Transverse colon (tissue), 3 donors: ENCODE data around the gene NAALADL2.

Experiments
- EP300 ChIP-seq: sonication (generic); formaldehyde crosslinking; IDR thresholded peaks from one replicate; pipeline ENCODE4 v1.6.1; 2017; ENCODE audit warnings: antibody characterized with exemption, low read depth
- TF ChIP-seq, protein P1 (sequence below), 5 experiments: fragments of 200-600 bp in 3 of 5; fragments of 450-650 bp in 2 of 5; sonication (generic) in 3 of 5; IDR thresholded peaks; 1 replicate in 2 of 5; 2 replicates in 3 of 5; pipeline ENCODE4 v1.5.1; 2016 to 2017; ENCODE audit warnings: antibody characterized with exemption in 5 of 5, inconsistent platforms in 3 of 5, mild to moderate bottlenecking in 2 of 5, moderate library complexity in 1 of 5

DNA sequence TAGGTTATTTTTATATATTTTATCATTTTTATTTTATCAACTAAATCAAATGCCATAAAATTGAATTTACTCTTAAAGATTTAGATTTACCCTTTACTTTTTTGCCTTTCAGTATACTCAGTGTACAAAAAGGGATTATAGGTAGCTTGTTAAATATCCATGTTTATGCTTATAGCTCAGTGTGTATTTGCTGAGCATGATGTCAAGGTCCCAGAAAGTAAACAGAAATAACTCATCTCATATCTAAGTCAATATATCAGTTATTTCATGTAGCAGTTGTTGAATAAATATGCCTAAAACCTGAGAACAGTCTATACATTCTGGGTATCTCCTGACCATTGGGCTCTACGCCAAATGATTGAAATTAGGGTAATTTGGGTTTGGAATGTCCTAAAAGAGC, 693.8 kb downstream of the NAALADL2 start:
- TF ChIP-seq, protein P1, sequence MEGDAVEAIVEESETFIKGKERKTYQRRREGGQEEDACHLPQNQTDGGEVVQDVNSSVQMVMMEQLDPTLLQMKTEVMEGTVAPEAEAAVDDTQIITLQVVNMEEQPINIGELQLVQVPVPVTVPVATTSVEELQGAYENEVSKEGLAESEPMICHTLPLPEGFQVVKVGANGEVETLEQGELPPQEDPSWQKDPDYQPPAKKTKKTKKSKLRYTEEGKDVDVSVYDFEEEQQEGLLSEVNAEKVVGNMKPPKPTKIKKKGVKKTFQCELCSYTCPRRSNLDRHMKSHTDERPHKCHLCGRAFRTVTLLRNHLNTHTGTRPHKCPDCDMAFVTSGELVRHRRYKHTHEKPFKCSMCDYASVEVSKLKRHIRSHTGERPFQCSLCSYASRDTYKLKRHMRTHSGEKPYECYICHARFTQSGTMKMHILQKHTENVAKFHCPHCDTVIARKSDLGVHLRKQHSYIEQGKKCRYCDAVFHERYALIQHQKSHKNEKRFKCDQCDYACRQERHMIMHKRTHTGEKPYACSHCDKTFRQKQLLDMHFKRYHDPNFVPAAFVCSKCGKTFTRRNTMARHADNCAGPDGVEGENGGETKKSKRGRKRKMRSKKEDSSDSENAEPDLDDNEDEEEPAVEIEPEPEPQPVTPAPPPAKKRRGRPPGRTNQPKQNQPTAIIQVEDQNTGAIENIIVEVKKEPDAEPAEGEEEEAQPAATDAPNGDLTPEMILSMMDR (IDR thresholded peaks at IDR 0.05) = no peak
- TF ChIP-seq EP300 = no peak
